Right kidney (tissue), 1 donor: Measurements from ENCODE around the gene LY6G6F.
A peak's percentile ranks its signal among the peaks of the same experiment; 100 is the strongest.

Source experiments
- DNase-seq: peaks from one replicate; pipeline ENCODE4 v3.0.0-alpha.2; 2016

Gene LY6G6F

GRCh38 chr6:31676904-31677303 lies 29.8 kb upstream of the LY6G6F start:
- DNase-seq = no peak

- DNase-seq = no peak
These were observed 28.7 kb upstream of the LY6G6F start for GRCh38 chr6:31677955-31678354.

- peak; percentile 72 for DNase-seq
These were observed 26.2 kb upstream of the LY6G6F start, which contains the start of gene LY6G5C for GRCh38 chr6:31680226-31681134. TSS of gene LY6G5C (minus strand) at chr6:31681067. CDS start at chr6:31680373, 694 bp downstream.

- peak; percentile 85 for DNase-seq
These were observed 25.5 kb upstream of the LY6G6F start for GRCh38 chr6:31681135-31681671.

GRCh38 chr6:31683591-31683990 lies 23.1 kb upstream of the LY6G6F start:
- DNase-seq = no peak

GRCh38 chr6:31686483-31686882 lies 20.2 kb upstream of the LY6G6F start:
- no peak for DNase-seq

- DNase-seq = no peak
These were observed 19.3 kb upstream of the LY6G6F start for GRCh38 chr6:31687321-31687720.

GRCh38 chr6:31687860-31688693 lies 18.6 kb upstream of the LY6G6F start:
- DNase-seq = no peak

- DNase-seq = no peak
These were observed 17.2 kb upstream of the LY6G6F start for GRCh38 chr6:31689249-31690110.

- DNase-seq = no peak
These were observed 16.2 kb upstream of the LY6G6F start for GRCh38 chr6:31690231-31691077.

- no peak for DNase-seq
These were observed 15.6 kb upstream of the LY6G6F start for GRCh38 chr6:31691078-31691463.

- no peak for DNase-seq
These were observed 15.0 kb upstream of the LY6G6F start for GRCh38 chr6:31691564-31692108.

- no peak for DNase-seq
These were observed 14.3 kb upstream of the LY6G6F start for GRCh38 chr6:31692353-31692752.

- no peak for DNase-seq
These were observed 13.8 kb upstream of the LY6G6F start for GRCh38 chr6:31692886-31693285.

- no peak for DNase-seq
These were observed 13.1 kb upstream of the LY6G6F start for GRCh38 chr6:31693535-31693934.

GRCh38 chr6:31697555-31697954 lies 9.1 kb upstream of the LY6G6F start:
- no peak for DNase-seq

GRCh38 chr6:31700740-31701401 lies 5.8 kb upstream of the LY6G6F start:
- no peak for DNase-seq

GRCh38 chr6:31701666-31702404 lies 4.8 kb upstream of the LY6G6F start:
- DNase-seq = no peak

GRCh38 chr6:31702405-31702818 lies 4.3 kb upstream of the LY6G6F start:
- DNase-seq = no peak
